SIG-M5 (cell line): ENCODE data around the gene WNT3.

Experiments used
- DNase-seq: peaks from one replicate; lab custom pipeline; 2025; lab: John Stamatoyannopoulos, UW

Gene WNT3

GRCh38 chr17:46836500-46836899 is 18.0 kb upstream of the WNT3 start:
- DNase-seq = no peak

- DNase-seq = no peak
These were observed 16.4 kb upstream of the WNT3 start for GRCh38 chr17:46834846-46835245.

- DNase-seq = no peak
These were observed 15.3 kb upstream of the WNT3 start for GRCh38 chr17:46833840-46834208.

GRCh38 chr17:46832945-46833839 is 14.7 kb upstream of the WNT3 start:
- DNase-seq = no peak

GRCh38 chr17:46832331-46832821 is 13.9 kb upstream of the WNT3 start:
- DNase-seq = no peak

GRCh38 chr17:46831573-46832330 is 13.3 kb upstream of the WNT3 start:
- no peak for DNase-seq

- DNase-seq = no peak
These were observed 8.8 kb upstream of the WNT3 start for GRCh38 chr17:46827274-46827673.

GRCh38 chr17:46826116-46826515 is 7.6 kb upstream of the WNT3 start:
- no peak for DNase-seq

GRCh38 chr17:46823657-46824056 is 5.2 kb upstream of the WNT3 start:
- no peak for DNase-seq

GRCh38 chr17:46822388-46822921 is 4.0 kb upstream of the WNT3 start:
- no peak for DNase-seq

GRCh38 chr17:46821482-46822387 is 3.2 kb upstream of the WNT3 start:
- DNase-seq = no peak

GRCh38 chr17:46820592-46821450 is 2.3 kb upstream of the WNT3 start:
- no peak for DNase-seq

- no peak for DNase-seq
These were observed 1.4 kb upstream of the WNT3 start for GRCh38 chr17:46819906-46820351.

- DNase-seq = no peak
These were observed 702 bp upstream of the WNT3 start for GRCh38 chr17:46818929-46819859.

GRCh38 chr17:46817901-46818209 is 637 bp downstream of the WNT3 start:
- DNase-seq = no peak

- DNase-seq = no peak
These were observed 1.2 kb downstream of the WNT3 start for GRCh38 chr17:46817151-46817900.

GRCh38 chr17:46815474-46816353 is 2.8 kb downstream of the WNT3 start:
- no peak for DNase-seq

GRCh38 chr17:46814446-46814845 is 4.0 kb downstream of the WNT3 start:
- DNase-seq = no peak
